GM11168 (cell line): ENCODE data around the gene GPT2.

Source experiments
- in situ Hi-C: fragments of 300-500 bp; cut with MboI; formaldehyde crosslinking; loops from one replicate; pipeline ENCODE4 v1.12.0; 2022; ENCODE audit warnings: low sequenced_read_pairs; ENCODE audit not compliant: unreplicated experiment

The GPT2 gene

DNA sequence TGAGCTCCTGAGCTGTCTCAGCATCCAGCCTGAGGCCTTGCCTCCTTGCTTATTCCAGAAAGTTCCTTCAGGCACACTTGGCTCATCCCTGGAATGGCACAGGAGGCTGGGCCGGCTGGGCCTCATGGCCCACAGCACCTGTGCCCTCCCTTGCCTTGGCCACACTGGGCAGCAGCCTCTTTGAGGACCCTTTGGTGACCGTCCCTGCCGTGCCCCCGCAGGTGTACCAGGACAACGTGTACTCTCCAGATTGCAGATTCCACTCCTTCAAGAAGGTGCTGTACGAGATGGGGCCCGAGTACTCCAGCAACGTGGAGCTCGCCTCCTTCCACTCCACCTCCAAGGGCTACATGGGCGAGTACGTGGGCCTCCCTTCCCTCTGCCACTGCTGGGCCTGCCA, 34.2 kb downstream of the GPT2 start:
- in situ Hi-C loops, result loop anchor here (5.0 kb wide), 1 partner anchor 56 kb away; no protein-coding TSS in a partner anchor

DNA sequence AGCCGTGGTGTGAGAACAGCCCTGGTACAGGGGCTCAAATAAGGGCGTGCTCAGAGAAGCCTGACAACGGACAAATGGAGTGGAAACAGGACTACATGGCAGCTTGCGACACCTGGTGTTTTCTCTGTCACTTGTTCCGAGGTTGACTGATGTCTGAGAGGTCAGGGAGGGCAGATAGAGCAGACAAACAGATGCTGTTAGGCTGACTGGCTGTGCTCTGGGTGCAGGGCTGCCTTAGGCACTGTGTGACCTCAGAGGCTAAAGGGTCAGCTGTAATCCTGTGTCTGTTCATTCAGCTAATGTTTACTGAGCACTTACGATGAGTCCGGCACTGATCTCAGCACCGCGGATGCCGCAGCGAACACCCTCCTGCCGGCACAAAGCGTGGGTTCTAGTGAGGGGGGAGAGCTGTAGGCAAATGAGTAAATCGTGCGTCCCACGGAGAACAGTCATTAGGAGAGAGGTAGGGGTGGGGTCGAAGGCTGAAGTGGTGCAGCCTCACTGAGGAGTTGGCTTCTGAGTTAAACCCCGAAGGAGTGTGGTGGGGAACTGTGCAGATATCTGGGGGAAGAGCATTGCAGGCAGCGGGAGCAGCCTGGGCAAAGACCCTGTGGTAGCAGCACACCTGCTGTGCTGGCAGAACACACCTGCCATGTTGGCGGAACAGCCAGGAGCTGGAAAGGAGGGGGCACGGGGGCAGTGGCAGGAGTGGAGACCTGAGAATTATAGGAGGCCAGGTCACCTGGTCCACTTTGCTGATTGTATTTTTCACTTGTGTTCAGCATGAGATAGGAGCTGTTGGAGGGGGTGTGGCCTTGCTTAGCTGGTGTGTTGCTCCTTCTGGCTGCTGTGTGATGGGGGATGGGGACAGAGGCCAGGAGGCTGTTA, 35.0 kb downstream of the GPT2 start:
- in situ Hi-C loops, result loop anchor here (5.0 kb wide), 1 partner anchor 57 kb away; no protein-coding TSS in a partner anchor

DNA sequence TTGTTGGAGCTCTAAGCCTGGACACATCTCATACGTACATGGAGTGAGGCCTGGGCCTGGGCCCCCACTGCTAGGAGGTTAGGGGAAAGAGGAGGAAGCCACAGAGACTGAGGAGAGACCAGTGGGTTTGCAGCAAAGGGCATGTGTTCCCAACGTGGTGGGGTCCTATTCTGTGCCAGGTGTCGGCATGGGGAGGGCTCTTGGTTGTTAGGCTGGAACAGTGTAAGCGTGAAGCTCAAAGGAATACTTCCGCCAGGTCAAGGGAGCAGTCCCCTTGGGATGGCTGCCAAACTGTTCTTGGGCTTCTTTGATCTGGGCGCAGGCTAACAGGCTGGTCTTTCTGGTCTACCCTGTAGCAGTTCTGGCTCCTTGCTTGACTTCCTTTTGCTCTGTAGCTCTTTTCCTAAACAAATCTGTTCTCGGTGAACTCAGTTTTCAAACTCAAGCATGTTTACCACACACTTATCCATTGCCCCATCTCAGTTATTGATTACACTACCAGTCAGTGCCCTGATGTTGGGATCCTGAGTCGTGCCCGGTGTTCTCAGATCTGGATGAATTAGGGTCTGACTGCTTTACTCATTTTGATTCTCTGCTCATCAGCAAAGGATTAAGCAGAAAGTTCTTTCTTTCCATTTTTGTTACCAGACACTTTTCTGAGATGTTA, 36.4 kb downstream of the GPT2 start:
- in situ Hi-C loops, result no loop called here

DNA sequence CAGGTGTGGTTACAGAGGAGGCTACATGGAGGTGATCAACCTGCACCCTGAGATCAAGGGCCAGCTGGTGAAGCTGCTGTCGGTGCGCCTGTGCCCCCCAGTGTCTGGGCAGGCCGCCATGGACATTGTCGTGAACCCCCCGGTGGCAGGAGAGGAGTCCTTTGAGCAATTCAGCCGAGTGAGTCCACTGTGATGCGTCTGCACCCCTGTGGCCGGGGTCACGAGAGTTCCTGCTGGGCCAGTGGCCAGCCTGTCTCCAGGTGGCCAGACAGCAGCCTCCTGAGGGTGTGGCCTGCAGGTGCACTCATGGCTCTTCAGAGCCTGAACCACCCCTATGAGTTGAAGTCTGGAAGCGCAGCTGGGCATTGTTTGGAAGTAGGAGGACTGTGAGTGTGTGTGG, 38.1 kb downstream of the GPT2 start:
- in situ Hi-C loops, result no loop called here

DNA sequence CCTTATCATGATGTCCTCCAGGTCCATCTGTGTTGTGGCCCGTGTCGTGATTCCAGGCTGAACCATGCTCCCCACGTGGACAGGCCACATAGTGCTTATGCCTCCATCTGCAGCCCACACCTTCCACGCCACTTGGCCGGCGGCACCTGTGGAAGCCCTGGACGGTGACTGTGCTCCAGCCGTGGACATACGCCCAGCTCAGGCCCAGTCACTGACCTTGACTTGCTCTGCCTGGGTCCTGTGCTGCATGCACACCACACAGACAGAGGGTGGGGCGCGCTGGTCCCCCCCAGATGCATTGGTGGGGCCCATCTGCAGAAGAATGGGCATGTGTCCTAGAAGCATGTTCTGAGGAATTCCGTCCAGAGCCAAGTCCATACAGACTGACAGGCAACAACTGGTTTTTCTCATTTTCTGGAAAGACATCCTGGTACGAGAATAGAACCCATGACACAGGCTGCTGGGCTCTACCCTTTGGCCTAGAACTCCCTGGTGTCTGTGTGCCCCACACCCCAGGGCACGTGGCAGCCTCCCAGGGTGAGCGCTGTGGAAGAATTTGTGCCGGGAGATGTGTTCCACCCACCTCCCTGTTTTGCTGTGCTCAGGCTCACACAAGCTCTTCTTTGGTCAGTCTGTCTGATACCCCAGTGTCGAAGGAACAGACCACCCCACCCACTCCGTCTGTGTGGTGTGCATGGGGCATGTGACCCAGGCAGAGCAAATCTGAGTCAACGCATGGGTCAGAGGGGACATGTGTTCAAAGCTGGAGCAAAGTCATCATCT, 39.5 kb downstream of the GPT2 start:
- in situ Hi-C loops, result no loop called here

DNA sequence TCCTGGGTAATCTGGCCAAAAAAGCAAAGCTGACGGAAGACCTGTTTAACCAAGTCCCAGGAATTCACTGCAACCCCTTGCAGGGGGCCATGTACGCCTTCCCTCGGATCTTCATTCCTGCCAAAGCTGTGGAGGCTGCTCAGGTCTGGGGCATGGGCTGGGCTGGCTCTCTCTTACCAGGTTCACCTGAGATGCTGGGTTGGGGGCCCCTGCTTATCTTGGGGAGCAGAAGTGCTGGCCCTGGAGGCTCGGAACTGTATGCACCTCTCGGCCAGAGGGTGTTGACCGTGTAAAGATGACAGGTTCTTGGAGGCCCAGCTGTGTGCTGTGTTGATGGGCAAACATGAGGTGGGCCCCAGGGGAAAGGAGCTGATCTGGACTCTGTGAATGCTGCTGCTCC, 40.2 kb downstream of the GPT2 start:
- in situ Hi-C loops, result no loop called here

DNA sequence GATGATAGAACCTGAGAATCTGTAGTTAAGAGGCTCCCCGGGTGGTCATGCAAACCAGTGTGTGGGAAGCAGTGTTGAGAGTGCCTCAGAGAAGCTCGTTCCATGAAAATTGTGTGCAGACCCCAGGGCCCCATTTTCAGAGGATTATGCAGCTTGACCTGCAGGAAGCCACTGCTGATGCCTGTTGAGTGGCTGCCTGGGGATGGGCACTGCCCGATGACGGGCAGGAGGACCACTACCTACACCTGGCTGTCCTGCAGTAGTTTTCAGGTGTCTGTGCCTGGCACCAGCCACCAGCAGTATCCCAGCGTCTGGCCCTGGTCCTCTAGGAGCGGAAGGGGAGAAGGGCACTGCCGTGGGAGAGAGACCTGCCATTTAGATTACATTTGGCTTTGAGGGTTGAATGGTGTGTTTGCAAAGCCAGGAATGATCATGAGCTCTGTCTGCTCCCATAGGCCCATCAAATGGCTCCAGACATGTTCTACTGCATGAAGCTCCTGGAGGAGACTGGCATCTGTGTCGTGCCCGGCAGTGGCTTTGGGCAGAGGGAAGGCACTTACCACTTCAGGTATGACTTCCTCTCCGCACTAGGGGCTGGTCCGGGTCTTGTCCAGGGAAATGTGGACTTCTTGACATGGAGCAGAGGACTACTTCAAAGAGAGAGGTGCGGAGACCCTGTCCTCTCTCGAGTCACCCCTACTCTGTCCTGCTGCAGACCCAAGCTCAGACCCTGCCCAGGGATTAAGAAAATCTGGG, 42.5 kb downstream of the GPT2 start:
- in situ Hi-C loops, result loop anchor here (25.0 kb wide), 1 partner anchor 1236 kb away; the partner anchor contains the start of gene ABCC12

DNA sequence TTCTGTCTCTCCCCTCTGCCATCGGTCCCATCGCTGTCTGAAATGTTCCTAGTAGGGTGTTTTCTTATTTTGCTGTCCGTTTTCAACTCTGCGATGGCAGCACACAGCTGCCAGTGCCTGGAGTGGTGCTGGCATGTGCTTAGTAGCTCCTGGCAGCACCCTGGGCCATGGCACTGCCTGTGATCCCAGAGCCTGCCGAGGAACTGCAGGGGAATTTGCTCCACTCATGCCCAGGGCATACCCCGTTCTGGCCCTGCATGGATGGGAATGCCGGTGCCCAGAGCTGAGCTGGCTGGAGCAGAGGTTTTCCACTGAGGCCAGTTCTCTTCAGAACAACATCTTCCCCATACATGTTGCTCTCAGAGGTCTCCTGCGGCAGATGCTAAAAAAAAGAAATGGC, 43.1 kb downstream of the GPT2 start:
- in situ Hi-C loops, result loop anchor here (25.0 kb wide), 1 partner anchor 1235 kb away; the partner anchor contains the start of gene ABCC12

DNA sequence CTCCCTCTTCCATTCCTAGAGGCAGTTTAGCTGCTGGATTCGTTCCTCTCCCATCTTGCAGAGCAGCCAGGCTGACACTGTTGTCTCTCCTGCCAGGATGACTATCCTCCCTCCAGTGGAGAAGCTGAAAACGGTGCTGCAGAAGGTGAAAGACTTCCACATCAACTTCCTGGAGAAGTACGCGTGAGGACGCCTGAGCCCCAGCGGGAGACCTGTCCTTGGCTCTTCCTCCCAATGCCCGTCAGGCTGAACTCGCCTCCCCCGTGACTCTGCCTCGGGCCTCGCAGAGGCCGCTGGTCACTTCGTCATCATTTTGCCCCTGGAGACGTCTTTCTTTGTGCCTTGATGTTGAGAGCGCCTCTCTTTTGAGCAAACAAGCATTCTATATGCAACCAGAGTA, 44.6 kb downstream of the GPT2 start:
- in situ Hi-C loops, result loop anchor here (25.0 kb wide), 1 partner anchor 1233 kb away; the partner anchor contains the start of gene ABCC12

DNA sequence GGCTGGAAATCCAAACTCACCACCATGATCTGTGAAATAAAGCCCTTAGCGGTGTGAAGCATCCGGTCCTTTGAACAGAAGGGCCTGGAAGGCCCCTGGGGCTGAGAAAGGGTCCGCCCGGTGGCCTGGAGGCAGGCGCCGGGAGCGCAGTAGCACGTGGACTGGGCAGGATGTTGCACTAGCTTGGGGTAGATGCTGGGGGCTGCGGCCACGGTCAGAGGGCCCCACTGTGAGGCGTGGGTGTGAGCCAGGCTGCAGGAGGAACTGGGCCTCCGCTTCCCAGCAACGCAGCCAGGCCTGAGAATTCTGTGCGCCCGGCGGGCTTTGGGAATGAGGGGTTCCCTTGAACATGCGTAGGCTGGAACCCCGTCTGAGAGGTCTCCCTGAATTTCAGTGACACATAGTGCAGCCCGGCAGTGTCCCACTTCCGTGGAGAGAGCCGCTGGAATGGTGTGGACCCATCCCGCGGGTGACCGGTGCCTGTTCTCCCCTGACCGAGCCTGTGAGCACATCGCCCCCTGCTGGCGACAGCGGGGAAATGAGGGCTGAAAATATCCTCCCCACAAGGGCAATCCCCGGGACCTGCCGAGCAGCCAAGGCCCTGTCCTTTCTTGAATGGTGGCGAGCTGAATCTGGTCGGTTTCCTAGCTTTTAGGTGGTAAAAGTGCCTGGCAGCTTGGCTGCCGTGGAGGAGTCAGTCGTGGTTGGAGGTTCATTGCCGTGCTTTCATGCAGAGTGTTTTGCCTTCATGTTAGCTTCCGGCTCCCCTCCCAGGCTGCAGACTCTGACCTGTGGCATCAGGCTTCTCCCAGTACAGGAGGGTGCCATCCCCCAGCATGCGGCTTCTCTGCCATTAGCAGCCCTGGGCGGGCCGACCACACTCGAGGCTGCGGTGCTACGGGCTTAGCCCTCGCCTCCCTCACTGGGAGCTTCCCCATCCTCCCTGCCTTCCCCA, 45.5 kb downstream of the GPT2 start:
- in situ Hi-C loops, result loop anchor here (10.0 to 25.0 kb wide), 2 partner anchors 255 to 1233 kb away; partner anchors contain the start of gene ABCC12

DNA sequence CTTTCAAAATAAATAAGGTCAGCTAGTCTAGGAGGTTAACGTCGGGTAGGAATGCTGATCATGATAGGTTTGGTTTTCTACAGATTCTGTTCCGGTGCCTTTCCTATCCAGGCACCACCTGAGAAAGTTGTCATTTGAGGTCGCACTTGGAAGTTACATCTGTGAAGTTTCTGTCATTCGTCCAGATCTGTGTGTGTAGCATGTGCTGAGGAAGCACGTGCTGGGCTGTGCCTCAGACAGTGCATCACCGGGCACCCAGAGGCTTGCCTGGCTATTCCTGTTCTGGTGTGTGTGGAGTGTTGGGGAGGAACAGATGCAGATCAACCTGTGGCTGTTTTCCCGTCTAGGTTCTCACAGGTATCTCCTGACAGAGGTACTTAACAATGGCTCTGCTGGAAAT, 46.7 kb downstream of the GPT2 start:
- in situ Hi-C loops, result loop anchor here (10.0 to 25.0 kb wide), 2 partner anchors 256 to 1231 kb away; partner anchors contain the start of gene ABCC12

DNA sequence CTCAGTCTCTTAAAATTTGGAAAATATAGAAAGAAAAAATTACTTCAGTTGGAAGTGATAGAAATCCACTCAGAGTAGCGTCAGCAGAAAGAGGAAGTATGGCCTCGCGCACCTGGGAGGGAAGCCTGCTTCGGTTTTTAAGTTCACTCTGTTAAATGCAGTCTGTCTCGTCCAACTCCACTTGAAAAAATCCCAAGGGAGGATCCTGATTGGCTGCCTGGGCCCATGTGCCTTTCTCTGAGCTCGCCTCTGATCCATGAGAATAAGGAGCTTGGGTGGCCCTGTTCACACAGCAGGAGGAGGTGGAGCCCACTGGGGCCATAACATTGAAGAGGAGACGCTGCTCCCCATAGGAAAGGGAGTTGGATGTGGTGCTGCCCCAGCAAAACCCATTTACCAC, 48.6 kb downstream of the GPT2 start:
- in situ Hi-C loops, result loop anchor here (10.0 to 25.0 kb wide), 2 partner anchors 258 to 1229 kb away; partner anchors contain the start of gene ABCC12

DNA sequence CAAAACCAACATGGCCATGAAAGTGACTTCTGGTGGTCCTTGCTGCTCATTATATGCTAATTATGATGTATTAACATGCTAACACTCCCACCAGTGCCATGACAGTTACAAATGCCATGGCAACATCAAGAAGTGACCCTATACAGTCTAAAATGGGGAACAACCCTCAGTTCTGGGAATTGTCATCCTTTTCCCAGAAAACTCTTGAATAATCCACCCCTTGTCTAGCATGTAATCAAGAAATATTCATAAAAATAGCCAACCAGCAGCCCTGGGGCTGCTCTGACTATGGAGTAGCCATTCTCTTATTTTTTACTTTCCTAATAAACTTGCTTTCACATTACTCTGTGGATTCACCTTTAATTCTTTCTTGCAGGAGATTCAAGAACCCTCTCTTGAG, 53.4 kb downstream of the GPT2 start:
- in situ Hi-C loops, result loop anchor here (10.0 to 25.0 kb wide), 2 partner anchors 263 to 1225 kb away; partner anchors contain the start of gene ABCC12

DNA sequence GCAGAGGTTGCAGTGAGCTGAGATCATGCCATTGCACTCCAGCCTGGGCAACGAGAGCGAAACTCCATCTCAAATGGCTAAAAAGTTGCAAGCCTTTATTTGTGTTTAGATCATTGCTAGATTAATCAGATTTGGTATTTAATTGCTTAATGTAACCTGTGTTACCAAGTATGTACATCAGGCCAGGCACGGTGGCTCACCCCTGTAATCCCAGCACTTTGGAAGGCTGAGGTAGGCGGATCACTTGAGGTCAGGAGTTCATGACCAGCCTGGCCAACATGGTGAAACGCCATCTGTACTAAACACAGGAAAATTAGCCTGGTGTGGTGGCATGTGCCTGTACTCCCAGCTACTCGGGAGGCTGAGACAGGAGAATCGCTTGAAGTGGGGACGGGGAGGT, 60.6 kb downstream of the GPT2 start:
- in situ Hi-C loops, result loop anchor here (25.0 kb wide), 1 partner anchor 1218 kb away; the partner anchor contains the start of gene ABCC12

DNA sequence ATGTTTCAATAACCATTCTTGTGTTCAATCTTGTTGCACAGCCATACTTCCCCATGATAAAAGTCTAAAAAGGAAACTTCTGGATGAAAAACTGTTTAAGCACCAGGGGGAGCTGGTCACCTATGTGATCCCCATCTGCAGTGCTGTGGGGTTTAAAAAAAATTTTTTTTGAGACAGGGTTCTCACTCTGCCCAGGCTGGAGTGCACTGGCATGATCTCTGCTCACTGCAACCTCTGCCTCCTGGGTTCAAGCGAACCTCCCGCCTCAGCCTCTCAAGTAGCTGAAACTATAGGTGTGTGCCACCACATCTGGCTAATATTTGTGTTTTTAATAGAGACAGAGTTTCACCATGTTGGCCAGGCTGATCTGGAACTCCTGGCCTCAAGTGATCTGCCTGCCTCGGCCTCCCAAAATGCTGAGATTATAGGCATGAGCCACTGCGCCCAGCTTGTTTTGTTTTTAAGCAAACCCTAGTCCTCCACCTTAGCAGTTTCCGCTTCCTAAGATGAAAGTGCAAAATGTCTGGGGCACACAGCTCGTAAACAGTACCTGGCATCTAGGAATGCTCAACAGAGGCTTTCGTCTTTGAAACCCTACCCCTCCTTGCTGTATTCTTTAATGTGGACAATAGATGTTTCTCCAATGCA, 63.9 kb downstream of the GPT2 start:
- in situ Hi-C loops, result loop anchor here (25.0 kb wide), 1 partner anchor 1214 kb away; the partner anchor contains the start of gene ABCC12

DNA sequence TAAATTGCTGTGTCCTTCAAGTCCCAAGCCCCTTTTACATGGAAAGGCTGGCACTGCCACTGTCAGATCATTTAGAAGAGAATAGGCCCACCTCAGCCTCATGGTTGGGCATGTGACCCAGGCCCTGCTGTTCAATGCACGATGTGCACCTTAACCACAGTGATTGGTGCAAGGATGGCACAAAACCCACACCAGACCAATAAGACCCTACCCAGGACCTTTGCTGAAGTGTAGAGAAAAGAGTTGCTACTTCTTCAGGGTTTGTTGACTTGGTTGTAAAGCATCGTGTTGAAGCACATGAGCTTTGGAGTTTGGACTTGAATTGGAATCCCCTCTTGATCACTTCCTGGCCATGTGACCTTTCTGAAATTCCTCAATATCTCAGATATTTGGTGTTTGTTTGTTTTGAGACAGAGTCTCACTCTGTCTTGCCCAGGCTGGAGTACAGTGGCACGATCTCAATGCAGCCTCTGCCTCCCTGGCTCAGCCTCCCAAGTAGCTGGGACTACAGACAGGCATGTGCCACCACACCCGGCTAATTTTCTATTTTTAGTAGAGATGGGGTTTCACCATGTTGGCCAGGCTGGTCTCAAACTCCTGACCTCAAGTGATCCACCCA, 64.5 kb downstream of the GPT2 start:
- in situ Hi-C loops, result loop anchor here (25.0 kb wide), 1 partner anchor 1214 kb away; the partner anchor contains the start of gene ABCC12

DNA sequence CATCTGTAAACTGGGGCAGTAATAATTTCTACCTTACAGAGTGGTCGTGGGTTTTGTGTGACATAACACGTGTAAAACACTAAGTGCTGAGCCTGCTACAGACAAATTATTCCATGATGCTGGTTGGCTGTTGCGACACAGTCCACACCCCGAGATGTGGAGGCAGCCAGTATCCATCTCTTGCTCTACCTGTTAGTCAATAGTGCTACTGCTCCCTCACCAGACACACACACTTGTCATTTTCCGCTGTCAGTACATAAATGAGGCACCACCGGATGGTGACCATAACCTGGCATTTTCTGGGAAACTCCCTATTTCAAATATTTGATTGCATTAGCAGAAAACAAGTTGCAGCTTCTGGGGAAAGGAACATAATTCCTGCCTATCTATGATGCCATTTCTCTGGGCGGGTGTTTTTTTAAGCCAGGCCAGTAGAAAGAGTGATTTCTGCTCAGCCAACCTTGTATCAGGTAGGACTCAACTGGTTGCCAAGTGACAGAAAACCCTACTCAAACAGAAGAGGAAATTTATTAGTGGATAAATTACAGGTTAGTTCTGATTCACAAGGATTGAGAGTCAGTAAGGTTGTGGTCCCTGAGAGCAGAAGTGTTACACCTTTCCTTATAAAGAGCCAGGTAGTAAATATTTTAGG, 65.2 kb downstream of the GPT2 start:
- in situ Hi-C loops, result loop anchor here (25.0 kb wide), 1 partner anchor 1213 kb away; the partner anchor contains the start of gene ABCC12
